ENCODE results near the gene RAB40AL.

RAB40AL gene

GRCh38 chrX:102983205-102983604 is 46.1 kb downstream of the RAB40AL start:
- no peak for DNase-seq (ENCODE audit: low read depth)

DNA sequence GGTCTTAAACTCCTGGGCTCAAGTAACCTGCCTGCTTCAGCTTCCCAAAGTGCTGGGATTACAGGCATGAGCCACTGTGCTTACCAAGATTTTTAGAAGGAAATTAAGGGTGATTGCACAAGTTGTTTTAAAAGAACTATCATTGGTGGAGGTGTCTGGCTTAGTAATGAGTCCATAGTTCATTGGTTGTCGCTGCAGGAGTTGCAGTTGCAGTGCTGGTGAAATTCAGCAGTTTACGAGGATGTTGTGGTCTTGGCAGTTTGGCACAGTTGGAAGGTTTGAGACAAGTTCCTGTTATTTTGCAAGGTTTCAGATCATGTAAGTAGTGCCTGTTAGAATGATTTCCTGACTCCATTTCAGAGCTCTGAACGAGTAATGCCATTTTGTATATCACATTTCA is 48.1 kb downstream of the RAB40AL start:
- no peak for DNase-seq (ENCODE audit: low read depth)

All from fibroblast of gingiva (primary cell).